ENCODE measurements around the gene SRRM4.

Gene SRRM4

GRCh38 chr12:119204671-119205285 lies 223.4 kb downstream of the SRRM4 start:
- no peak for DNase-seq (ENCODE audit: low spot score)

- no peak for DNase-seq (ENCODE audit: low spot score)
Measured at GRCh38 chr12:119206348-119207062, 225.2 kb downstream of the SRRM4 start.

GRCh38 chr12:119207063-119207560 lies 225.8 kb downstream of the SRRM4 start:
- DNase-seq (ENCODE audit: low spot score) = no peak

- DNase-seq (ENCODE audit: low spot score) = peak; percentile 63
Measured at GRCh38 chr12:119208626-119209061, 227.3 kb downstream of the SRRM4 start.

GRCh38 chr12:119211884-119212283 lies 230.5 kb downstream of the SRRM4 start:
- no peak for DNase-seq (ENCODE audit: low spot score)

All from putamen (tissue), 1 donor.